GM18499 (cell line): ENCODE measurements around the gene VPS50.

ENCODE experiments used
- ATAC-seq: cut with Tn5 transposase; IDR thresholded peaks from one replicate; pipeline ENCODE4 v1.9.1; 2021; ENCODE audit warnings: moderate number of reproducible peaks; ENCODE audit not compliant: insufficient read depth, unreplicated experiment

Gene VPS50

DNA sequence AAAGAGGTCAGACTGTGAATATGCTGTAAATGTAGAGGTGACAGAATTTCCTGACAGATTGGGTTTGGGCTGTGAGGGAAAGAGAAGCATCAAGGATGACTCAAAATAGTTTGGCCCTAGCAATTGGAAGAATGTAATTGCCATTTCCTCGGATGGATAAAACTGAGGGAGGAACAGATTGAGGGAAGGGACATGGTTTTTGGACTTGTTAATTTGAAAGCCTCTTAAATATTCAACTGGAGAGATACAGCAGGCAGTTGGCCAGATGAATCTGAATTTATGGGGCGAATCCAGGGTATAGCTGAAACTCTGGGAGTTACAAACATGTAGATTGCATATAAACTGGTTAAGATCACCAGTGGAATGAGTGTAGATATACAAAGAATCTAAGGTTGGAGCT lies 3.4 kb downstream of the VPS50 start:
- no peak for ATAC-seq

DNA sequence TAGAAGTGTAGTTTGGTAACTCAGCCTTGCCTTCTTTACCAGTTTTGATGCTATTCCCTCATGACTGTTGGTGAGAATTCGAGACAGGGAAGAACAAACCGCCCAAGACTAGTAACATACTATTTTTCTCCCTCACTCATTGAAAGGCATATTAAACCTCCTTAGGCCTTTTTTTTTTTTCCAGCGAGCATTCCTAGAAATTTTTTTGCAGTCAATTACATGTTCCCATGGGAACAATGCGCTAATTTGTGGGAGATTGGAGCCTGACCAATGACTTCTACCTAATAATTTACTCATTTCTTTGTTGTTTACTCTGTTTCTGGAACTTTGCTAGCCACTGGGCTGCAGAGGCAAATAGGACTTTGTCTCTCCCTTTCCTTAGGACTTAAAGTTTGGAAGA lies 6.0 kb downstream of the VPS50 start:
- ATAC-seq: no peak

DNA sequence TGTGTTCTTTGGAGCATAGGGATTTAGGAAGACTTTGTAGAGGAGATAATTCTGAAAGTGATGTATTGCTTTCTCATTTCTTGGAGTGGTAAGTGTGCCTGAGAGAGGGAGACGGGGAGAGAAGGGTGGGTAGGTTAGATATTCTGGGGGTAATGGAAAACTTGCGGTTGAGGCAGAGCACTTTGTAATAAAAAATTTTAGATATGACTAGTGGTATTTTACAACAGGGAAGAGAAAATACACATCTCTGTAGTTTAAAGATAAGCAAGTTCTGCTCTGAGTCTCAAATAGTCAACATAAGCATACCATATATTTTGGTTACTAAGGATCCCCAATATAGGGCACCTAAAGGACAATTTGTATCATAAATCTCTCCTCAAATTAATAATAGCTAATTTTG lies 6.6 kb downstream of the VPS50 start:
- ATAC-seq: no peak

DNA sequence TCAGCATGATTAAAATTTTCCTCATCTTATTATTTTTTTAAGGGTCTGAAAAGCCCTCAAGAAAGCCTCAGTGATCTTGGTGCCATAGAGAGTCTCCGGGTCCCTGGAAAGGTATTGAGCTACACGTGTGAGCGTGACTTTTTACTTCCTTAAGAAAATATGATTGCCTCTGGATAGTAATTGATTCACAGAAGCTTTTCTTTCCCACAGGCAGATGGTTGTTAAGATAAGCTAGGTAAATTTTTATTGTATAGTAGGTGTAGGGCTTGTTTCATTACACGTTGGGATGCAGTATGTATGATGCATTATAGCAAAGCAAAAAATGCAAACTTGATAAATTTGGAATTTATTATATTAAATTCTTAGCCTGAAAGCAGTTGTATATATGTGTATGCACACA lies 7.7 kb downstream of the VPS50 start:
- ATAC-seq: no peak

DNA sequence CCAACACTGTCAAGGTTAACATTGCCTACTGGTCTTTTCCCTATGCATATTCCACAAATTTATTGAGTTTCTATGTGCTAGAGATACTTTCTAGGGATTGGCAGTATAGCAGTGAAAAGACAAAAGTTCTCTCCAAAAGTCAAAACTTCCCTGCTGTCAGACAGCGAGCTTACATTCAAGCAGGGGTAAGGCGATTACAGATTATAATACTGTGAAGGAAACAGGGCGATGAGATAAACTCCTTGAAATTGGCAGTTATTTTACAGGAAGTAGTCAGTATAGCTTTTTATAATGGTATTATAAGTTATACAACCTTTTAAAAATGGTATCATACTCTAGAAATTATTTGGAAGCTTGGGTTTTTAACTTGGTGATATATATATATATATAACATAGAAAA lies 9.9 kb downstream of the VPS50 start:
- ATAC-seq: no peak

DNA sequence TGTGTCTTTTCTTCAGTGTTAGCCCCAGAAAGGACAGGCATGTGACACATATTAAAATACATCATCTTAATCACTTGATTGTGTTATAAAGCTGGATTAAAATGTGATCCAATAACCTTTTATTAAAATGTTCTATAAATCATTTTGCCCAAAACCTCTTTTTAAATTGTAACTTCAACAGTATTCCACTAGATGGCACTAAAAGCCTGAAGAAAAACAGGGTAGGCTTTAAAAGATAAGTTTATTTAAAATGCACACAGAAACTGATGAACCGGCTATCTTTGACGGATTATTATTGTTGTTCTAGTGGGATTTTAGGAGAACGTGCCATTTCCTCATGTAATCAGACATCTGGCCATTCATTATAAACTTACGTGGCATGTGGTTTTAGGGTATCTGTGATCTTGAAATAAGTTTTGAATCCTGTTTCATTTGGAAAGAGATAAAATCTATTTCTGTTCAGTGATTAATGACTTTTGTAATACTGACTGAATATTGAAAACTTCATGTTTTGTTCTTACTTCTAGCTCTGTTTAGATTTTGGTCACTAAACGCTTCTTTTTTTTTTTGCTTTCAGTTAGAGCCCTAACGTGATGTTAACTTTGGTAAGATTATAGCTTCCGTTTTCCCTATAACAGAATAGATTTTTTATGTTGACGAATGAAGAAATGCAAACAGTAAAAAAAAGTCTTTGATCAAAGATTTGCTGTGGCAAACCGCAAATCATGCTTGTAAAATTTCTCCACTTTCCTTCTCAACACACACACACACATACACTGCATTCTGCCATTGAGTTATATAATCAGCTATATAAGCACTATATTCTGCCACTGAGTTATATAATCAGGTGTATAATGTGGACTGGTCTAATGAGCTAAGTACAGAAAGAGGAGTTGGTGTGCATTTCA lies 13.6 kb downstream of the VPS50 start:
- ATAC-seq: no peak

DNA sequence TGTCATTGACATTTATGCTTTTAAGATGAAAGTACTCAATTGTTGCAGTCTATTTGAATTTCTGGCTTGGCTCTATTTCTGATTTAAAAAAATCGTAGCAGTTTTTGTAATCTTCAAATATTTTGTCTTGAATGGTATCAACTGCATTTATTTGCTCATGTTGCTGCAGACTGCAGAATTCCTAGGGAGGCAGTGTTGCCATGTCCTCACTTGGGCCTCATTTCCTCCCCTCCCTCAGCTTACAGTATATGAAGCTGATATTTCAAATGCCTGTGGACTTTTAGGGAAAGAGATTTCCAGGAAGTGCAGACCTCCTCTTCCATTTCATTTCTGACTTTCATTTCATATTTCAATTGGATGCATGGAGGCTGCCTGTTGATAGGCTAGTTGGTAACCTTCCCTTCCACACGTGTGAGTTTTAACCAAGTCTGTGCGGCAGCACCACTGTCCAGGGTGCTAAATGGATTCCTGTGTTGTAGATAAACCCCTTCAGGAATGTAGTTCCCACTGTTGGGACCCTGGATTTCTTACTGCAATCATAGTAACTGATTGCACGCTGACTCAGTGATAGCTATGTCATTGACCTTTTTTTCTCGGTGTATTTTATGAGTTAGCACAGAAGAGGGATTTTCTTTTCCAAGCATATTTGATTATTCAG lies 17.5 kb downstream of the VPS50 start:
- ATAC-seq: no peak

DNA sequence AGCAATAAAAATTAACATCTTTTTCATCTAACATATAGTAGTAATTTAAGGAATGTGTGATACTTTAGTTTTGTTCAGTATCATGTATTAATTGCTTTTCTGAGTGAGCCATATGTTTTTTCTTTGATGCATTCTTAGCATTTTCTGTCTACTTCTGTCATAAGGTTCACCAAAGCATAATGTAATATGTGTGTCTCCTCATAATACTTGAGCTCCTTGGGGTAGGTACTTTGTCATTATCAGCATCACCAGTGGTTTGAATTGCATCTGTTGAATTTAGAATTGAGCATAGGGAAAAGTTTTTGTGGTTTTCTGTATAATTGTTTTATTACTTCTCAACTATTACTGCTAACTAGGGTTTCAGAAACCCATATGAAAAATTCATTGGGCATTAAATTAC lies 26.5 kb downstream of the VPS50 start:
- ATAC-seq: no peak

DNA sequence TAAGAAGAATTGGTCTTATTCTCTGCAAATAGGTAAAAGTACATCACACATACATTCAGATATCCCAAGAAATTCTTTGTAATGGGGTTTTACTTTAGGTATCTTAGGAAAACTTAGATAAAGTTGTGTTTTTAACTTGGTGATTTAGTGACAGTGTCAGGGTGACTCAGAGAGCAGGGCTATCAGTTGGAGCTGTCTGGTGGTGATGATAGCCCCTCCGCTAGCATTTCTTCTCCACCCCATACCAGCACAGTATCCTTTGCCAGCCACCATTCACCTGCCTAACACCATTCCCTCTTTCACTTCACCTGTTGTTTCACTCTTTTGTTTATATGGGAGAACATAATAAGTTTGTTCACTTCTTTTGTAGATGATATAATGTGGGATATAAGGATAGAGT lies 30.4 kb downstream of the VPS50 start:
- ATAC-seq: no peak

DNA sequence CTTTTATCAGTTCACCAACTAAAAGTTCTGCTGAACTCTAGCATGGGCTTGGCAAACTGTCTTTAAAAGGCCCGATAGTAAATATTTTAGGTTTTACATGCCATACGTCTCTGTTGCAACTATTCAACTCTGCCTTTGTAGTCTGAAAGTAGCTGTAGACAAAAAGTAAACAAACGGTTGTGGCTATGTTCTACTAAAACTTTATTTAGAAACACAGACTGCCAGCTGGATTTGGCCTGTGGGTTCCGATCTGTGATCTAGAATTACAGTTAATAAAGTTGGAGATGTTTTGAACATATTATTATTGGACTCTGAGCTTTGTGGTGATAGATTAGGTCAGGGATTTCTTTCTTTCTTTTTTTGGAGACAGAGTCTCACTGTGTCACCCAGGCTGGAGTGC lies 33.1 kb downstream of the VPS50 start:
- no peak for ATAC-seq

DNA sequence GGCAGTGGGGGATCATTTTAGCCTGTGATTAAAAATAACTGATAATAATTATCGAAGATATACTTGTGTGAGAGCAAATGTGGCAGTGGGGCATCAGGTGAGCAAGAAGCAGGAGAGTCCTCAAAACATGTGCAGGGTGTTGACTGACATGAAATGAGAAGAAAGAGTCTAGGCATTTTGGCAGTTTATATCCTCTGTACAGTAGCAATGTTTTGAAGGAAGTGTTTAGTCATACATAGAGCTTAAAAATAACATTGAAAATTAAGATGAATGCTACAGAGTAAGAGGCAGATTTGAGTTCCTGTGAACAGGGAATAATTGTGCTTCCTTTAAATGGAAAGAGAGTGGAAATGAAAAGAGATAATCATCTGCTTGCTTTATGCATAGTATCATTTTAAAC lies 47.4 kb downstream of the VPS50 start:
- ATAC-seq: no peak

DNA sequence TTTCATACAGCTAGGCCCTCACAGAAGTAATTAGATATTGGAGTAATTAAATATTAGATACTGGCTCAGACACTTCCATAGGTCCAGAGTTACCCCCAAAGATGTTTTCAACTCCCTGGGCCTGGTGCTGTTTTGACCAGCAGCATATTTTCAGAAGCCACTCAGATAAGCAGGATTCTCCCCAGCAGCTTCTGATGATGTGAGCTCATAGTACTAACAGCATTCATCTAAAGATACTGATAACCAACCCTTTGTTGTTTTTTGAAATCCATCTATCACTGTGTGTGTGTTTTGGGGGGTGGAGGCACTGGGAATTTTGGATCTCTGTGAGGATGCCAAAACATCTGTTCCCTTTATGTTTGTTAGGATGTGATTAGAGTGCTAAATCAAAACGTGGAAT lies 52.7 kb downstream of the VPS50 start:
- no peak for ATAC-seq

DNA sequence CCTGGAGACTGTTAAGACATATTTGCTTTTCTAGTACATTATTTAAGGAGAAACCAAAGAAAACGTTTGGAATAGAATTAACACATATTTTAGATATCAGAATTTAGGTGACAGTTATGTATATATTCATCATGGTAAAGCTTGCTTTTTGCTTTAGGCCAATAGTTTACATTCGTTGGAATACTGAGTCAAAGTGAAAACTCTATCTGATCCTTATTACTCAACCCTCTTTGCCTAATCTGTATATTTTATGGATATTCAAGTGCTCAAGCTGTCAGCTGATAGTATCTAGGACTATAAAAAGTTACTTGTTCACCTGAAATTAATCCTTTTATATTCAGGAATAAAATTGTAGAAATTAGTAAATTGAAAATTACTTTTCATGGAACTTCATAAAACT lies 61.1 kb downstream of the VPS50 start:
- no peak for ATAC-seq

DNA sequence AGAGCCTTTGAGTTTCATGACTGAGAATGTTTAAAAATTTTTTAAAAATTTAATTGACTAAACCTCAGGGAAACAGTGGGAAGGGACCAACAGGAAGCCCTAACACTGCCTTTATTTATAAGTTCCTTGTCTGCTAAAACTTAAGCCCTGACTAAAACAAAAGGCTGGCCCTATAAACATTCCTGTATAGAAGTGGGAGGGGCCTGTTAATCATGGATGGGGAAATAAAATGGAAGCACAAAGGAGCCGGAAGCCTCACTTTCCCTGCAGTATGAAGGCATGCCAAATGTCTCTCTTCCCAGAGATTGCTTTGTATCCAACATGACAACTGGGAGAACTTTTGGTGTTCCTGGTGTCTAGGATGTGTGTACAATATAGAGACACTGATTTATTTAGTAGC lies 66.0 kb downstream of the VPS50 start:
- ATAC-seq: no peak

DNA sequence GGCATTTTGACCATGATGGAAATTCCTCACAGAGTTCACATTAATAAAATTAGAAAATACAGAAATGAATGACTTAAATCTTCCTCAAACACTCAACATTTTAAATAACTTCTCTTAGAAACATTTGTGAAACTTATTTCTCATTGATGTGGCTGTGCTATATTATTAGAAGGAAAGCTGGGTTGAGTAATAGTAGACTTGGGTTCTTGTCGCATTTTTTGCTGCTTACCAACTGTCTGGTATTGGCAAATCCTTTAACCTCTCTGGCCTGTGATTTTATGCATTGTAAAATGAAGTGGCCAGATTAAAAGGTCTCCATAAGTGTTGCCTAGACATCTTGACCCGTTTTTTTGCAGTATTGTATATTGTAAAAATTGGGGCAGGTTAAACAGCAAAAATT lies 66.5 kb downstream of the VPS50 start:
- ATAC-seq: no peak

DNA sequence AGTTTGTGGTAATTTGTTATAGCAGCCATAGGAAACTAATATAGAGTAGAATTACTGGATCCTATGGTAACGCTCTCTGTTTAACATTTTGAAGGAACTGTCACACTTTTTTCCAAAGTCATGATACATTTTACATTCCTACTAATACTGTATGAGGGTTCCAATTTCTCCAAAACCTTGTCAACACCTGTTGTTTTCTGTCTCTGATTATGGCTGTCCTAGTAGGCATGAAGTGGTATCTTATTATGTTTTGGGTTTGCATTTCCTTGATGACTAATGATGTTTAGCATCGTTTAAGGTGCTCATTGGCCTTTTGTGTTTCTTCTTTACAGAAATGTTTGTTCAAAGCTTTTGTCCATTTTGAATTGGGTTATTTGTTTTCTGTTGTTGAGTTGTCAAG lies 69.6 kb downstream of the VPS50 start:
- ATAC-seq: no peak

DNA sequence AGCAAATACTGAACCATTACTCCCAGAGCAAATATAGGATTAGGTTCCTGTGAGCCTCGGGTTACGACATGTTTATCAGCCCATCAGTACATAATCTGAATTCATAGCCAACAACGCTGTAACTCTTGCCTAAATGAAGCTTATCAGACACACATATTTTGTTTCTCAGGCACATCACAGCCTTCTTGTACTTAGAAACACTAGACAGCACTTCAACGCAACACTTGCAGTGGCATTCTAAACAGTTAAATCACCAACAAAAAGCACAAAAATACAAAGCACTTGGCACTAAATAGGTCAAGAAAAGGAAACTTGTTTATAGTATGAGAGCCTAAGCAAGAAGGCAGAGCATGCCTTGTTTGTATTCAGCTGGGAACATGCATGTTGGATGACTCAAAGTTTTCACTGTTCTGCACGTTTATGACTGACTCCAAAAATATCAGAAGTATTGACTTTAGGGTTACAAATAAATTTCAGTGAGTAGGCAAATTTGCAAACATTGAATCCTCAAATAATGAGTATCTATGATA lies 75.0 kb downstream of the VPS50 start:
- no peak for ATAC-seq

DNA sequence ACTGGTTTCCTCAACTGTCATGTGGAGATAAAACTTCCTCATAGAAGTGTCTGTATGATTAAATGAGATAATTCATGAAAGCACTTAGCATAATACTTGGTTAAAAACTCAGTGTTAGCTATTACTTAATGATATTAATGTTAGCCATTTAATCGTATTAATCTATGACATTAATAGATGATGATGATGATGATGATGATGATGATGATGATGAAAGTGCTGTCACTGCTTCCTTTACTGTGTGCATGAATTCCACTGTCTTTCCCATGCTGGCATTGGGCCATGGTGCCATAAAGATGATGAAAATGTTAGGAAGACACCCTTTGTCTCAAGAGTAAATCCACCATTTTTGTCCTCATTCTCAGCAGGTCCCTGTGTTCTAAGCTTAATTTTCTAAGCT lies 75.8 kb downstream of the VPS50 start:
- no peak for ATAC-seq

DNA sequence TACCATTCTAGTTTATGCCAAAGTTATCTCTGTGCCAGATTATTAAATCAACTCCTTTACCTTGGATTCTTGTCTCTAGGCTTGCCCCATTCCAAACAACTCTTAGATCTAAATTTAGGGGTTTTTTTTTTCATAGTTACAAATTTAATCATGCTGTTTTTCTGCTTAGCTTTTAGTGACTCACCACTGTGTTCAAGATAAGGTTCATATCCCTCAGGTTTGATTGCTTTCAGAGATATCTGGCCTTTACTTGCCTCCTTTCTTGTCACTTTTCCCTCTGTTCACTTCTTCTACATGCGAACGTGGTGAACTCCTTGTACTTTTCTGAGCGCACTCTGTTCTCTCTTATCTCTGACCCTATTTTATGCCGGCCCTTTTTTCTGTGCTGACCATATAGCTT lies 78.2 kb downstream of the VPS50 start:
- no peak for ATAC-seq

DNA sequence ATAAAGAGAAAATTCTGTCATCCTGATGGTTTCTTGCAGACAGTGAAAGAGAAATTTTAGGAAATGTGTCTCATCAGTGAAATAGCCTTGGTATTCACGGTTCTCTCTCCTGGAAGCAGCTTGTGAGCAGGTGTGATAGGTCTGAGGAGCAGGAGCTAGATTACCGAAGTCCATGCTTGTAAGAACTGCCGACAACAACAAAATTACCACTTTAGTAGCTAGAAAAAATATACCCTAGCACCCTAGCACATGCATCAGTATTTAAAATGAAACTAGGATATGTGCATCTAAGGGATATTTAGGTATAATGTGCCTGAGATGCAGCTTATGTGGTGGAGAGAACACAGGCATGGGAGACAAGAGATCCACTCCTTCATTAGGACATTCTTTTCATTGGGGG lies 82.3 kb downstream of the VPS50 start:
- ATAC-seq: no peak

DNA sequence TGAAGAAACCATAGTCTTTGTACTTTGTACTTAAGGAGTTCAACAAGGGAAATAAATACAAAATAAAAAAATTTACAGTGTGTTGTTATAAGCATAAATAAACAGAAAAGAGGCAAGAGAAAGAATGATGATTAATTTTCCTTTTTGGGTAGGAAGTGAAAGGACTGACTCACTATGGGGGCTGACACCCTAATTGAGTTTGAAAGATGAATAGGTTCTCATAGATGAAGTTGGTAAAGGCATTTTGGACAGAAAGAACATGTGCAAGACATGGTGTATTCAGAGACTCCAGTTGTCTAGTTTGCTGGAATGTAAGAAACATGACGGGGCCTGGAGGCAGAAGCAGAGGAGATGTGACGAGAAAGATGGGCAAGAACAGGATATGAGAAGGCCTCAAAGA lies 83.7 kb downstream of the VPS50 start:
- no peak for ATAC-seq

DNA sequence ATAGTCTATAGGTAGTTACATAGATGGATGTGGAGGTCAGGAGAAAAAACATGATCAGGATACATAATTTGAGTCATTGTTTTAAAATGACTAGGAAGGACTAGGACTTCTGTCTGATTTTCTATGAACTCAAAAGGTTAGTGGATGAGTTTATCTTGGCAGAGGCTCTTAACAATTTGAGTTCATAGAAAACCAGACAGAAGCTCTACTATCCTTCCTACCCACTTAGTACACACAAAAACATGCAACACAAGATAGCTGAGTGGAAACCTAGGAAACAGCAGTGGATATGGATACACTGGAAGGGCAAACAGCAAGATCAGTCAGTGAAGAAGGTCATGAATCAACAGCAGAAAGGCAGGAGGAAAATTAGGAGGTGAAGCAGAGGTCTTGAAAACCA lies 84.6 kb downstream of the VPS50 start:
- no peak for ATAC-seq
